PC-3 (cell line): Measurements from ENCODE around the gene TTC6. TPM values are rescaled to one million over a fixed set of nuclear protein-coding genes. Genes with fewer than 3 reads are reported as not detected.

Experiments
- ATAC-seq: fragments of 200-7000 bp; cut with Tn5 transposase; 2 replicates; pipeline ENCODE4 v1.9.1; 2020; ENCODE audit warnings: mild to moderate bottlenecking, moderate library complexity
- BruUV-seq: library from RNA; stranded (reverse); fragments of 400-500 nt; replicated peaks from 2 replicates; lab custom pipeline; 2021; lab: Mats Ljungman, UMichigan
- CTCF ChIA-PET: fragments of 300-600 bp; sonication (Branson Sonifier 250); formaldehyde crosslinking; loops from one replicate; lab custom pipeline; 2022; ENCODE audit warnings: antibody characterized with exemption; lab: Charles Lee
- POLR2A ChIA-PET: fragments of 300-600 bp; sonication (Branson Sonifier 250); formaldehyde crosslinking; loops from one replicate; lab custom pipeline; 2022; ENCODE audit warnings: antibody characterized with exemption; ENCODE audit not compliant: unreplicated experiment; lab: Charles Lee
- DNase-seq: peaks from one replicate; pipeline ENCODE4 v3.0.0-alpha.2; 2015
- H2AFZ ChIP-seq: fragments of 300-600 bp; sonication (generic); 2 replicates; pipeline ENCODE4 v1.6.0; 2016; ENCODE audit warnings: antibody characterized with exemption, low read length
- H3F3A ChIP-seq: fragments of 300-600 bp; sonication (generic); one replicate; pipeline ENCODE4 v1.6.0; 2017; ENCODE audit warnings: antibody characterized with exemption, low read length, control low read depth, mild to moderate bottlenecking; ENCODE audit not compliant: unreplicated experiment
- H3K27ac ChIP-seq: fragments of 300-600 bp; sonication (generic); 2 replicates; pipeline ENCODE4 v1.5.1; 2016; ENCODE audit warnings: mild to moderate bottlenecking, low read length
- H3K27me3 ChIP-seq: fragments of 300-600 bp; sonication (generic); 2 replicates; pipeline ENCODE4 v1.6.1; 2016; ENCODE audit warnings: low read length, mixed read lengths
- H3K36me3 ChIP-seq: fragments of 300-600 bp; sonication (generic); 2 replicates; pipeline ENCODE4 v1.6.1; 2016; ENCODE audit warnings: low read depth, mixed run types, low read length, mixed read lengths
- H3K4me1 ChIP-seq: fragments of 300-600 bp; sonication (generic); 2 replicates; pipeline ENCODE4 v1.5.1; 2016; ENCODE audit warnings: low read length; ENCODE audit not compliant: insufficient read depth
- H3K4me2 ChIP-seq: fragments of 300-600 bp; sonication (generic); 2 replicates; pipeline ENCODE4 v1.6.0; 2016; ENCODE audit warnings: low read length
- H3K4me3 ChIP-seq: fragments of 300-600 bp; sonication (generic); 2 replicates; pipeline ENCODE4 v1.5.1; 2016; ENCODE audit warnings: mild to moderate bottlenecking, low read length, mixed read lengths
- H3K79me2 ChIP-seq: fragments of 300-600 bp; sonication (generic); 2 replicates; pipeline ENCODE4 v1.6.1; 2017; ENCODE audit warnings: low read length, mixed read lengths
- H3K9ac ChIP-seq: fragments of 300-600 bp; sonication (generic); 2 replicates; pipeline ENCODE4 v1.6.0; 2016; ENCODE audit warnings: mild to moderate bottlenecking, low read length
- H3K9me2 ChIP-seq: fragments of 300-600 bp; sonication (generic); replicated peaks from 2 replicates; pipeline ENCODE4 v1.6.1; 2016; ENCODE audit warnings: mixed run types, low read length, mixed read lengths
- H3K9me3 ChIP-seq: fragments of 300-600 bp; sonication (generic); 2 replicates; pipeline ENCODE4 v1.6.1; 2016; ENCODE audit warnings: low read length, mixed read lengths
- H4K20me1 ChIP-seq: fragments of 300-600 bp; sonication (generic); 2 replicates; pipeline ENCODE4 v1.6.1; 2016; ENCODE audit warnings: low read length, mixed read lengths
- EZH2 ChIP-seq: fragments of 300-600 bp; sonication (generic); IDR thresholded peaks from one replicate; pipeline ENCODE4 v1.6.1; 2017; ENCODE audit warnings: antibody characterized with exemption, mild to moderate bottlenecking, low read length; ENCODE audit not compliant: unreplicated experiment
- EZH2phosphoT487 ChIP-seq: fragments of 300-600 bp; sonication (generic); IDR thresholded peaks from 2 replicates; pipeline ENCODE4 v1.6.1; 2018; ENCODE audit warnings: mild to moderate bottlenecking, antibody characterized with exemption, low read length, borderline replicate concordance
- intact Hi-C: fragments of 100-400 bp; cut with micrococcal nuclease; formaldehyde crosslinking; loops from 2 replicates; pipeline ENCODE4 v1.9.0; 2023
- total RNA-seq: library from RNA; depleted of rRNA; stranded (reverse); fragments of >200 nt; gene quantifications from 2 replicates; pipeline ENCODE4 v1.2.3, GENCODE V29; 2014
- TF ChIP-seq, protein P1 (sequence below): fragments of 300-600 bp; sonication (generic); conservative IDR thresholded peaks from 2 replicates; pipeline ENCODE4 v1.5.1; 2017; ENCODE audit warnings: antibody characterized with exemption, low read depth, mild to moderate bottlenecking, low read length

The TTC6 gene
- total RNA-seq, 1 experiment from 2014 or later: 13.4 TPM

DNA sequence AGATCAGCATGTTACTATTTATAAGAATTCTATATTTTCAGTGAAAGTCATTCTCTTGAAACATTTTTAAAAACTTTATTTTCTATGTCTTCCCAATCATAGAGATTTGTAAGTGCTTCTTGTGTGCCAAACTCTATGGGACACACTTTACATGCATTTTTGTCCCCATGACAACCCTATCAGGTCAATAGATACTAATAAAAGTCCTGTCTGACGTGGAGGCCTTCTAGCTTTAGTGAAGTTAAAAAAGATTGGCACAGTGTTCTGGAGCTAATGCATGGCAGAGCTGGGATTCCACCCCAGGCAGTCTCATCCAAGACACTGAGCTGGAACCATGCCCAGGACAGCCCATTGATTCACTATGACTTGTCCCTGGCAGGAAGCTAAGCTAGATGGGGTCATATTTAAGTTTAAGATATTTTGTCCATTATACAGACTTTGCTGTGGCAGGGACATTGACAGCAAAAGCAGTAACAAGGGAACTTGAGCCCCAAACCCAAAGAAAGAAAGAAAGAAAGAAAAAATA is 28.1 kb downstream of the TTC6 start:
- Histone ChIP-seq H3K4me2 (peak overlapping the region; percentile 53), H3K27ac (peak overlapping the region; percentile 94), H3K27me3 (no peaks in the 10 kb centered on the region), H3F3A (peaks cover 3% of the 10 kb centered on the region), H2AFZ (no peak overlapping the region), H4K20me1 (no peaks in the 10 kb centered on the region), H3K4me3 (peak overlapping the region; percentile 14; the same call in 1 of the 2 replicates), H3K4me1 (peaks cover 29% of the 10 kb centered on the region), H3K79me2 (no peaks in the 10 kb centered on the region), H3K36me3 (no peaks in the 10 kb centered on the region), H3K9me3 (no peaks in the 10 kb centered on the region), H3K9me2 (no peaks in the 10 kb centered on the region), H3K9ac (peak overlapping the region; percentile 67)
- DNase-seq (peak; percentile 99), ATAC-seq (peak; percentile 94)
- POLR2A ChIA-PET: interaction anchor here (0.9 to 1.1 kb wide), 3 partner anchors 26 to 74 kb away, joined by 5 to 7 read pairs (median 6); partner anchors contain the start of genes FOXA1 and TTC6
- intact Hi-C loops: loop anchor here (5.0 kb wide), 1 partner anchor 74 kb away; no protein-coding TSS in a partner anchor
- no TSS peak for BruUV-seq
- TF ChIP-seq EZH2phosphoT487 (no peak), EZH2 (no peak)
- TF ChIP-seq, protein P1, sequence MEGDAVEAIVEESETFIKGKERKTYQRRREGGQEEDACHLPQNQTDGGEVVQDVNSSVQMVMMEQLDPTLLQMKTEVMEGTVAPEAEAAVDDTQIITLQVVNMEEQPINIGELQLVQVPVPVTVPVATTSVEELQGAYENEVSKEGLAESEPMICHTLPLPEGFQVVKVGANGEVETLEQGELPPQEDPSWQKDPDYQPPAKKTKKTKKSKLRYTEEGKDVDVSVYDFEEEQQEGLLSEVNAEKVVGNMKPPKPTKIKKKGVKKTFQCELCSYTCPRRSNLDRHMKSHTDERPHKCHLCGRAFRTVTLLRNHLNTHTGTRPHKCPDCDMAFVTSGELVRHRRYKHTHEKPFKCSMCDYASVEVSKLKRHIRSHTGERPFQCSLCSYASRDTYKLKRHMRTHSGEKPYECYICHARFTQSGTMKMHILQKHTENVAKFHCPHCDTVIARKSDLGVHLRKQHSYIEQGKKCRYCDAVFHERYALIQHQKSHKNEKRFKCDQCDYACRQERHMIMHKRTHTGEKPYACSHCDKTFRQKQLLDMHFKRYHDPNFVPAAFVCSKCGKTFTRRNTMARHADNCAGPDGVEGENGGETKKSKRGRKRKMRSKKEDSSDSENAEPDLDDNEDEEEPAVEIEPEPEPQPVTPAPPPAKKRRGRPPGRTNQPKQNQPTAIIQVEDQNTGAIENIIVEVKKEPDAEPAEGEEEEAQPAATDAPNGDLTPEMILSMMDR: no peak
- CTCF ChIA-PET: interaction anchor here (0.7 kb wide), 1 partner anchor 97 kb away, joined by 3 read pairs; no protein-coding TSS in a partner anchor

DNA sequence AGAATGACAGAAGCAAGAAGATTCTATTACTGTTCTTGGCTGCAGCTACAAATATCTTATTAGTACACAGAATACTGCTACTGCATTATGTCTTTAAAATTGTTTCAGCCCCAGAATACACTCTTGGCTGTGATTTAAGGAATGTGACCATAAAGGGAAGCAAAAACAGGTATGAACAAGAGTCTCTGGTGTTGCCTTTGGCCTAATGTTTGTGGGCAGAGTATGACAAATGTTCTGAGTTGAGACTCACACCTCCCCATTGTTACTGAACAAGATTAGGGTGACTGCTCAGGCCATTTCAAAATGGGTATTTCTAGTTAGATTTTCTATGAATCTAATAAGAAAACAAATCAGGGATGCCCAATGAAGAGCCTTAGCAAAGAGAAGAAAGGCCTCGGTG is 28.5 kb downstream of the TTC6 start:
- no peaks in the 10 kb centered on the region for H3K9me3 ChIP-seq
- peak overlapping the region; percentile 94 for H3K27ac ChIP-seq
- peak overlapping the region; percentile 67 for H3K9ac ChIP-seq
- no peaks in the 10 kb centered on the region for H4K20me1 ChIP-seq
- CTCF ChIA-PET: interaction anchor here (0.7 kb wide), 1 partner anchor 97 kb away, joined by 3 read pairs; no protein-coding TSS in a partner anchor
- peaks cover 29% of the 10 kb centered on the region for H3K4me1 ChIP-seq
- ATAC-seq (peak; percentile 64), DNase-seq (peak; percentile 86)
- POLR2A ChIA-PET: interaction anchor here (0.9 to 1.1 kb wide), 3 partner anchors 27 to 73 kb away, joined by 5 to 7 read pairs (median 6); partner anchors contain the start of genes FOXA1 and TTC6
- H3K4me2 ChIP-seq: peak overlapping the region; percentile 53
- H3K27me3 ChIP-seq: no peaks in the 10 kb centered on the region
- H3K36me3 ChIP-seq: no peaks in the 10 kb centered on the region
- no peaks in the 10 kb centered on the region for H3K79me2 ChIP-seq
- intact Hi-C loops: loop anchor here (5.0 kb wide), 1 partner anchor 73 kb away; no protein-coding TSS in a partner anchor
- no peaks in the 10 kb centered on the region for H3K9me2 ChIP-seq
- TSS peak; percentile 21 for BruUV-seq
- H3F3A ChIP-seq: peaks cover 3% of the 10 kb centered on the region
- no peak overlapping the region for H2AFZ ChIP-seq
- TF ChIP-seq, protein P1: no peak
- TF ChIP-seq EZH2 (no peak), EZH2phosphoT487 (no peak)
- peak overlapping the region; percentile 14; the same call in 1 of the 2 replicates for H3K4me3 ChIP-seq
